GM21381 (cell line): ENCODE results near the gene MAST4.
"Not testable (repeated sequence)": the region's sequence is repeated elsewhere in the genome, so short reads cannot be mapped to it uniquely, and the experiment has no call there.

Experiments
- ATAC-seq: cut with Tn5 transposase; IDR thresholded peaks from one replicate; pipeline ENCODE4 v1.9.1; 2021; ENCODE audit warnings: mild to moderate bottlenecking, moderate library complexity; ENCODE audit not compliant: unreplicated experiment

MAST4 gene

GRCh38 chr5:66741394-66741793 is 145.2 kb downstream of the MAST4 start:
- ATAC-seq, result no peak

- no peak for ATAC-seq
These were observed 146.1 kb downstream of the MAST4 start for GRCh38 chr5:66742083-66742895.

DNA sequence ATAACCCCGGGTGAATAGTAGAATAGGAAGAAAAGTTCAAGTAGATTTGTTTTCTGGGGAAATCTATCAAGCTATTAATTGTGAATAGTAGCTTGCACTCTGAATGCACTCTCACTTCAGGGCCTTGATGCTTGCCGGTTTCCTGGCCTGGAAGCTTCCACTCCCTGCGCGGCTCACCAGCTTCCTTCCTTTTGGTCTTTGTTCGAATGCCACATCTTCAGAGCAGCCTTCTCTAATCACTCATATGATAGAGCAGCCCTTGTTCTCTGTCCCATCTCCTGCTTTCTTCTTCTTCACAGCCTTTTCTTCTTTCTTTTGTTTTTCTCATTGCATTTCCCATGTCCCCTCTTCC is 146.7 kb downstream of the MAST4 start:
- no peak for ATAC-seq

GRCh38 chr5:66743344-66743743 is 147.2 kb downstream of the MAST4 start:
- ATAC-seq, result no peak

DNA sequence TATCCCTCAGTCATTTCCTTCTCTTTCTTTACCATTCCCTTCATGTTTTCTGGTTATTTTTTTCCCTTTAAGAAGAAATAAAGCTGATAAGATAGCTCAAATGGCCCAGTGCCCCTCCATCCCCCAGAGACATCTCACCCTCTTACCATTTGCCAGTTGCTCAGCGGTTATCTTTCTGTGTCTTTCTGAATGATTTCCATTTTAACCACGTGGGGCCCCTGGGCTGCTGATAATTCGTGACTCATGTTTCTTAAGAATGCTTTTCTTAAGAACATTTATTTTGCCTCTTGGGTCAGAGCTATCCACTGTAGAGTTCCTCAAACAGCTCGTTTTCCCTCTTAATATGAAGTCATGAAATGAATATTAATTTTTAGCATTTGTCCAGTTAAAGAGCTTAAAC is 147.8 kb downstream of the MAST4 start:
- ATAC-seq, result no peak

- no peak for ATAC-seq
These were observed 149.1 kb downstream of the MAST4 start for GRCh38 chr5:66745297-66745696.

GRCh38 chr5:66747607-66748006 is 151.4 kb downstream of the MAST4 start:
- no peak for ATAC-seq

DNA sequence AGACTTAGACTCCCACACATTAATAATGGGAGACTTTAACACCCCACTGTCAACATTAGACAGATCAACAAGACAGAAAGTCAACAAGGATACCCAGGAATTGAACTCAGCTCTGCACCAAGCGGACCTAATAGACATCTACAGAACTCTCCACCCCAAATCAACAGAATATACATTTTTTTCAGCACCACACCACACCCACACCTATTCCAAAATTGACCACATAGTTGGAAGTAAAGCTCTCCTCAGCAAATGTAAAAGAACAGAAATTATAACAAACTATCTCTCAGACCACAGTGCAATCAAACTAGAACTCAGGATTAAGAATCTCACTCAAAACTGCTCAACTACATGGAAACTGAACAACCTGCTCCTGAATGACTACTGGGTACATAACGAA is 156.5 kb downstream of the MAST4 start:
- not testable (repeated sequence) for ATAC-seq

DNA sequence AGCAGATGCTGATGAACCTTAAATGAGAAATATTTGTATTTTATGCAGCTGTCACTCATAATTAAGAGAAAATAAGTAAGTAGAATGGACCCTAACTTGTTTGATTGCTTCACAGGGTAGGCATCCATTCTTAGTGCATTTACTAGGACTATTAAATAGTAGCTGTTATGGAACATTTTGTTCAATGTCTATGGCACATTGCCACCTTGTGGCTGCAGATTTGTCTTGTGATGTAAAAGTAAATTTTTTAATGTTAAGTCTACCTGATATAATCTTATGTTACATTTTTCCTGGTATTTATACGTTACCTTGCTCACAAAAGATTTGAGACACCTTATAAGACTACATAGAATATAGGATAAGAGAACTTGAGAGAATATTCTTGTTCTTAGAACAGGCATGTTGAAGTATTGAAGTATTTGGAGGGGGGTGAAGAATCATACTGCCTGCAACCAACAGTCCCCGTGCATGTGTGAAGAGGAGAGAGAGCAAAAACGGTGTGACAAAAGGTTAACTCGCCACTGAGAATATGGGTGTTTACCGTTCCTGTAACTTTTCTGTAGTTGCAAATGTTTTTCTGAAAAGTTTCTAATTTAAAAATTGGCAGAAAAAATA is 161.1 kb downstream of the MAST4 start:
- no peak for ATAC-seq

DNA sequence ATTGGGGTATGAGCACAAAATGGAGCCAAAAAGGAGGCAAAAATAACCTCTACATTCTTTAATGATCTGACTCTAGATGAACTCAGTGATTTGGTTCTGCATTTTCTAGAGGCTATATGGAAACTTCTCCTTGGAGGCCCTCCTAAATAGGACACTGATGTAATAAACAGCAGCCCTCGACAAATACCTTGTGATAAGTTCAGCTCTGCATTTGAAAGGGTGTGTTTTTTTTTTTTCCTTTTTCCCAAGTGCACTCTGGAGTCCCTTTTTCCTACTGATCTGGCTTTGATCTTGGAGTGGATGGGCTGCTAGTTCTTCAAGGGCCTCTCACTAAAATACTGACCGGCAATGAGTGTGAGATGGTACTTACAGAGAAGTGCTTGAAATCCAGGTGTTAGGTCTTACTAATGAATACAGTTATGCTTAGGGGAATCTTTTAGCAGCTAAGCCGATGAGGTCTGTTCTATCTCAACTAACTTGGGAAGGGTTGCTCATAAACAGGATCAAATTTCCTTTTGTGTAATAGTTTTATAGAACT is 161.7 kb downstream of the MAST4 start:
- ATAC-seq, result no peak

GRCh38 chr5:66769030-66769733 is 173.0 kb downstream of the MAST4 start:
- no peak for ATAC-seq

- ATAC-seq, result no peak
These were observed 173.8 kb downstream of the MAST4 start for GRCh38 chr5:66769839-66770617.

DNA sequence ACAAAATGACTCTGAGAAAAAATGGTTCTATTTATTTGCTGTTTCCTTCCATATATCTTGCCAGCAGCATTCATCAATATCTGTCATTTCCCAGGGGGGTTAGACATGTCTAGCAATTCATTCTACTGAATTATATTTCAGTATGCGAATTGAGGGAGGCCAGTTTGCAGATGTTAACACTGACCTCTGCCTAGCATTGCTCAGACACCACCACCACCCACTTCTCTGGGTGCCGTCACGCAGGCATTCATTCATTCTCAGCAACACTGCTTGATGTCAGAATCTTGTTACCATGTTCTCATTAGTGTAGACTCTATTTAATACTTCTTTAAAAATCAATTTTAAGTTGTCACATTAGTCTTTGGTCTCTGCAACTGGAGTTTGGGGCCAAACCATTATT is 181.7 kb downstream of the MAST4 start:
- no peak for ATAC-seq

GRCh38 chr5:66779528-66779927 is 183.3 kb downstream of the MAST4 start:
- no peak for ATAC-seq

DNA sequence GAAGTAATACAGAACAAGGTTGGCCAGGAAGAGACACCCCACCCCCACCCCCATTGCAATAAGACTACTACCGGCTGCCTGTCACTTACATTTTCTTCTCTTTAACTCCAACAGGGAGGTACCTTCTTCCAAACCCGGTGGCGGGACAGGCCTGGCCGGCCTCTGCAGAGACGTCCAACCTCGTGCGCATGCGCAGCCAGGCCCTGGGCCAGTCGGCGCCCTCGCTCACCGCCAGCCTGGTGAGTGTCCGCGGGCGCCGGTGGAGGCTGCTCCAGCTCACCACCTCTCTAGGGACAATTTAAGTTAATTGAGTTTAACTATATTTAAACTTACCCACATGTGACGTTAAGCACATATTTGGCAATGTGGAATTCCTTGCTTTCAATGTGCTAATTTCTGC is 192.4 kb downstream of the MAST4 start:
- ATAC-seq, result no peak

DNA sequence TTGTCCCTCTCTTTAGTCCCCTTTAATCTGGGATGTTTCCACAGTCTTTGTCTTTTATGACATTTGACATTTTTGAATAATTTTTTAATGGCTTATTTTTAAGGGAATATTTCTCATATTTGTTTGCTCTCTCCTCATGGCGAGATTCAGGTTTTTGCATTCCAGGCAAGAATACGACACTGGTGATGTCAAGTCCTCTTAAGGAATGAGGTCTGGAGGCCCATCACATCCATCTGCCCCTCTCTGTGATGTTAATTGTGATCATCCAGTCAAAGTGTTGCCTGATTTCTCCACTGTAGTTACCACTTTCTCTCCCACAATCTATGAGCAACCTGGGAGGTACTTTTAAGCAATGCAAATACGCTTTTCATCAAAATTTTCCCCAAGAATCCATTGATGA is 193.2 kb downstream of the MAST4 start:
- no peak for ATAC-seq

DNA sequence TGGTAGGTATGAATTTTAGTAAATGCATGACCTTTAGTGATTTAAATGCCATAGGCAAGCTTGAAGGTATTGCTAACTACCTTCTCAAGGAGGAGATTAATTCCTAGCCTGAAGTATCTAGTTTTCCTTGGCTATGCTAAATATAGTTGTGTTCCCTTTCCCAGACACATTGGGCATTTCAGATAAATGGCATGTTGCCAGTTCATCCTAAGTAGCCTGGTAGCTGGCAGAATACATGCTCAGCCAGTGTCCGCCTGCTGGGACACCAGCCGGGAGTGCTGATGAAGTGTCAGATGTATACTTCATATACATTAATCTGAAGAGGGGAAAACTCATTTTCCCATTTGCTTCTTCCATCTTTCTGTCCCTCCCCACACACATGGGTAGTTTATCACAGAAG is 196.9 kb downstream of the MAST4 start:
- ATAC-seq, result no peak

DNA sequence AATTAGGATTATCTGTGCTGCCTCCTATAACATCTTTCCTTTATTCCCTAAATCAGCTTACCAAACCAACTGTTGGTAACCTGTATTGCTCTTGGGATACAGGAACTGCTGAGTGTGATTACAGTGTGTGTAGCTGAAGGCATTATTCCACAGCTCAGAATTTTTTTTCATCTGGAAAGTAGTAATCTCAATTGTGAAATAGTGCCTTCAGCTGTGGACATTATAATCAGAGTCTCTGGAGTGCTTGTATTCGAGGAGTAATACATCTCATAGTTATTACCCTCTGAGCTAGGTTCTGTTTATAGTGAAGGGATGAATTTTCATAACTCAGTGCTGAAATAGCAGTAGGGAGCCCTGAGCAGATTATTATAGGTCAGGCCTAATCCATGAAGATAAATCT is 199.5 kb downstream of the MAST4 start:
- no peak for ATAC-seq

- ATAC-seq, result no peak
These were observed 200.4 kb downstream of the MAST4 start for GRCh38 chr5:66796305-66797292.

DNA sequence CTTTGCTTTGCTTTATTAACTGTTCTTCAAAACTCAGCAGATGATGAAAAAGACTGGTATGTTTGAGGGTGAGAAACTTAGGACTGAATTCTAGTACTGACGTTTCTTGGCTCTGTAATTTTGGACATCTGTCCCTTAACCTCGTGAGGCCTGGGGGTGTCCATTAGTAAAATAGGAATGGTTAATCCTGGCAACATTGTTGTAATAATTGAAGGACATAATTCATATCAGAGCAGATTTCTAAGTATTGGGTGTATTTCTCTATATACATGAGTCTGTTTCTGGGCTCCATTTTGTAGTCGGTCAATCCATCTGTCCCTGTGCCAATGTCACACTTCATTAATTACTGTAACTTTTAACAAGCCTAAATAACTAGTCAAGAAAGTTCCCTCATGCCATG is 206.7 kb downstream of the MAST4 start:
- ATAC-seq, result no peak
